Activated CD4-positive, alpha-beta T cell treated with anti-CD3 and anti-CD28 coated beads, Interleukin-2, amount 10 ng/mL, durations not matched to agents 24 days and 14 days (primary cell): ENCODE measurements around the gene C16orf74. TPM values are rescaled to one million over a fixed set of nuclear protein-coding genes. Genes with fewer than 3 reads are reported as not detected.

Experiments used
- DNase-seq: peaks from one replicate; pipeline ENCODE4 v3.0.0; 2022
- H3K27ac Mint-ChIP-seq: one replicate; pipeline ENCODE4 v1.8.0; 2022; ENCODE audit warnings: mild to moderate bottlenecking, mixed read lengths
- H3K27me3 Mint-ChIP-seq: one replicate; pipeline ENCODE4 v1.8.0; 2022; ENCODE audit warnings: mixed read lengths
- H3K36me3 Mint-ChIP-seq: one replicate; pipeline ENCODE4 v1.8.0; 2022; ENCODE audit warnings: low read depth, mild to moderate bottlenecking, mixed read lengths
- H3K4me1 Mint-ChIP-seq: one replicate; pipeline ENCODE4 v1.8.0; 2021; ENCODE audit warnings: mixed read lengths
- H3K4me3 Mint-ChIP-seq: one replicate; pipeline ENCODE4 v1.8.0; 2022; ENCODE audit warnings: mild to moderate bottlenecking, moderate library complexity, mixed read lengths
- H3K9me3 Mint-ChIP-seq: one replicate; pipeline ENCODE4 v1.8.0; 2021; ENCODE audit warnings: mixed read lengths
- intact Hi-C: fragments of 100-400 bp; cut with micrococcal nuclease; formaldehyde crosslinking; loops from one replicate; pipeline ENCODE4 v1.15.1; 2023
- total RNA-seq: library from RNA; stranded (reverse); gene quantifications from 2 replicates; pipeline ENCODE4 v1.2.3, GENCODE V29; 2022

Gene C16orf74
- total RNA-seq, 1 donor from 2014 or later = 0.19 TPM

DNA sequence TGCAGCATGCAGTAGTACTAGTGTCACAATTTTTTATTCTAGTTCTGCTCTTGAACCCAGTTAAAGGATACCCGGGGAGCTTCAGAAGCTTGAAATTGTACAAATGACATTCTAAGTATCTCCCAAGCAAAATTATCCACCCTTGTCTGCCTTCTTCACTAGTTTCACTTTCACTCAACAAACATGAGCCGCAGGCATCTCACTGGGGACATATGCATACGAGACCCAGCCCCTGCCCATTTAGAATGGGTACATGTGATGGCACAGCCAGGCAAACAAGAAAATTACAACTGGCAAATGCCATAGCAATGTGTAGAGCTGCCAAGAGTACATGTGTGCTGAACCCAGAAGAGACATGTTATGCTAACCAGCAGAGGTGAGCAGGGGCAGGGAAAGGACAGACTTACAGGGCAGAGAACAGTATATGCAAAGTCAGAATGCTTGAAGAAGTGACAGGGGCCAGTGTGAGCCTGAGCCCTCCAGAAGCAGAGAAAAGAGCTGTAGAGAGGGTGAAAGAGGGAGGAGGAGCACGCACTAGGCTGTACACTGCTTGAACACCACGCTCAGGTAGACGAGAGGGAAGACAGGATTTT, 70.4 kb downstream of the C16orf74 start:
- Mint-ChIP-seq H3K27me3 (no peaks in the 10 kb centered on the region), H3K4me3 (no peak overlapping the region), H3K27ac (peak overlapping the region; percentile 14), H3K36me3 (peaks cover 43% of the 10 kb centered on the region), H3K4me1 (peaks cover 20% of the 10 kb centered on the region), H3K9me3 (no peaks in the 10 kb centered on the region)
- intact Hi-C loops = no loop called here
- no peak for DNase-seq

DNA sequence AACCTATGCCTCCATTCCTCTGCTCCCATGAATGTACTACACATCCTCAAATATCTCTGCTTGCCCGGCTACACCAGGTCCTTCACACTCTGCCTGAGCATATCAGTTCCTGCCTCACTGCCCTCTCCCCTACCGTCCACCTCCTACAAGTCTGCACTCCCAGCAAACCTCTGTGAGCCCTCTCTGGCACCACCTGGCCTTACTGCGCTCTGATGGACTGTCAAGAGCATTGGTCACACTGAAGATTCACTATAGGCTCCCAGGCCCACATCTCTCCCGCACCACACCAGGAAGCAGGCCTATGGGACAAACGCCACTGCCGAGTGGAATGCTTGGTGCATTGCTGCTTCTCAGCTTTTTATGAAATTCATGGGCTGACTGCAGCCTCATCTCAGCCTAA, 71.0 kb downstream of the C16orf74 start:
- Mint-ChIP-seq H3K4me3 (no peak overlapping the region), H3K27me3 (no peaks in the 10 kb centered on the region), H3K27ac (peak overlapping the region; percentile 54), H3K36me3 (peaks cover 48% of the 10 kb centered on the region), H3K4me1 (peaks cover 24% of the 10 kb centered on the region), H3K9me3 (no peaks in the 10 kb centered on the region)
- DNase-seq = no peak
- intact Hi-C loops = no loop called here

DNA sequence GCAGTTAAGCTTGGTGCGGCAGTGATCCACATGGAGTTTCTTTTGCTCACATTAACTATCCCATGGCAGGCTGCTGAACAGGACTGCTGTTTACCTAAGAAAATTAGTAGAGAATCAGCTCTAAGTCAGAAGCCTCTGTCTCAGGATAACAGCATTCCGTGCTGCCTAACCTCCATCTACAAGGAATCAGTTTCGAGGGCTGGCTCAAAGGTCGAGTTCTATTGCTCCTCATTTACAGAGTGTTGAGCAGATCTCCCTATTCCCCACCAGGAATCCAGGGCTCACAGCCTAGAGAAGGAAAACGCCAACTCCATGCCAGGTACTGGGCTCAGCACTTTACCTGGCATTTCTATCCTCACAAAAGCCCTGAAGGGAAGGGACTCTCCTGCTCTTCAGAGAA, 72.1 kb downstream of the C16orf74 start:
- Mint-ChIP-seq H3K36me3 (peaks cover 53% of the 10 kb centered on the region), H3K27ac (no peak overlapping the region), H3K4me3 (no peak overlapping the region), H3K4me1 (peaks cover 26% of the 10 kb centered on the region), H3K9me3 (no peaks in the 10 kb centered on the region), H3K27me3 (no peaks in the 10 kb centered on the region)
- DNase-seq = no peak
- intact Hi-C loops = no loop called here

DNA sequence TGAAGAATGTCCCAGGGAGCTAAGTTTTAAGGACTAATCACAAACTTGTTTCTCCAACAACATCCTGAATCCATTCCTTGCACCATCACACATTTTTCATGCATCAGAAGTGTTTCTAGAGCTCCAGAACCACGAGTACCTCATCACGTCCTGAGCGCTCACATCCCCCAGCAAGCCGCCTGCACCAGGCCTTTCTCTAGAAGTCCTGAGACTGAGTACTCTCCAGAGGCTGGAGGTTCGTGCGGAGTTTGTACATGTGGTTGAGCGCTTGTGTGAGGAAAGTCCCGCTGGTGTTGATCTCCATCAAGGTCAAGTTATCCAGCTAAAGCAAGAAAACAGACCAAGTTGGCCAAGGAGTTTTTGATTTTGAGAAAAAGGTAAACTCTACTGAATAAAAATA, 72.9 kb downstream of the C16orf74 start:
- intact Hi-C loops = no loop called here
- Mint-ChIP-seq H3K4me1 (peaks cover 20% of the 10 kb centered on the region), H3K36me3 (peaks cover 45% of the 10 kb centered on the region), H3K4me3 (no peak overlapping the region), H3K9me3 (no peaks in the 10 kb centered on the region), H3K27ac (no peak overlapping the region), H3K27me3 (no peaks in the 10 kb centered on the region)
- DNase-seq = no peak

- no peaks in the 10 kb centered on the region for H3K27me3 Mint-ChIP-seq
- H3K4me1 Mint-ChIP-seq = peaks cover 19% of the 10 kb centered on the region
- no peak for DNase-seq
- no peaks in the 10 kb centered on the region for H3K9me3 Mint-ChIP-seq
- H3K36me3 Mint-ChIP-seq = peaks cover 47% of the 10 kb centered on the region
- intact Hi-C loops = no loop called here
- no peak overlapping the region for H3K4me3 Mint-ChIP-seq
- no peak overlapping the region for H3K27ac Mint-ChIP-seq
Observed at GRCh38 chr16:85677383-85677967, 73.4 kb downstream of the C16orf74 start.

DNA sequence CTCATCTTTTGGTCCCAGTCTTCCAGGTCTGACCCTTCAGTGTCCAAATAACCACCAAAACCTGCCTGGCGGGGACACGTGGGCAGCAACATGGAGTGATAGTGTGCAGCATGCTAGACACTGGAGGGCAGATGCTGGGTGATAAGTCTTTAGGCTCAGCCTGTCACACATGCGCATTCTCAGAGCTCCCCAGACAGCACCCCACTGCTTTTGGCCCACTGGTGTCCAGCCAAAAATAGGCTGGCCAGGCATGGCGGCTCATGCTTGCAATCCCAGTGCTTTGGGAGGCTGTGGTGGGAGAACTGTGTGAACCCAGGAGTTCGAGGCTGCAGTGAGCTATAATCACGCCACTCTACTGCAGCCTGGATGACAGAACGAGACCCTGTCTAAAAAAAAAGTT, 74.4 kb downstream of the C16orf74 start:
- intact Hi-C loops = no loop called here
- Mint-ChIP-seq H3K27ac (no peak overlapping the region), H3K9me3 (no peaks in the 10 kb centered on the region), H3K36me3 (peaks cover 53% of the 10 kb centered on the region), H3K27me3 (no peaks in the 10 kb centered on the region), H3K4me3 (no peak overlapping the region), H3K4me1 (peaks cover 19% of the 10 kb centered on the region)
- no peak for DNase-seq

DNA sequence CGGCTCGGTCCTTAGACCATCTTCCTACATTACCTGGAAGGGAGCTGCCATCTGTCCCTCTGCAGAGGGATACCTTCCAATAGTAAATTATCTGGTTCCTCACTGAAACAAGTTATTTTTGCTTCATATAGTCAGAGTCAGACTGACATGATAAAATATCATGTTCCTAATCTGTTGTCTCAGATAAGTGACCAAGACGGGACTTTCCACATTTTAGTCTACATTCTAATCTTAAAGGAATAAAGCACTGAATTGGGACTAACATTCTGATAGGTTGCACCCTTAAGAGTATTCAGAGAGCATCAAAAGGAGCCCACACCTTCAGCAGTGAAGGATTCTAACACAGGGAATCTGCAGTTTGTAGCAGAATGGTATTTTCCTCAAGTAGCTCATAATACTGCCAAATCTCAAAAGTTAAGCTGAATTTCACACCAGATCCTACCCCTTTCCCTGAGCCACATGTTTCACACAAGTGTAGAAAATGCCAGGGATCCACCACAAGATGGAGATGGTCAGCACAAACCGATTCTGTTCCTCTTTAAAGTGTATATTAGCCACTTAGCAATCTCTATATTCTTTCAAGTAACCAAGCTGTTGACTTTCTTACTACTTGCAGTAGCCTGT, 75.5 kb downstream of the C16orf74 start:
- Mint-ChIP-seq H3K27me3 (no peaks in the 10 kb centered on the region), H3K4me3 (no peak overlapping the region), H3K27ac (peak overlapping the region; percentile 11), H3K36me3 (peaks cover 51% of the 10 kb centered on the region), H3K4me1 (peaks cover 12% of the 10 kb centered on the region), H3K9me3 (no peaks in the 10 kb centered on the region)
- intact Hi-C loops = no loop called here
- no peak for DNase-seq

GRCh38 chr16:85674828-85675227, 76.1 kb downstream of the C16orf74 start:
- intact Hi-C loops = no loop called here
- no peaks in the 10 kb centered on the region for H3K27me3 Mint-ChIP-seq
- DNase-seq = no peak
- no peak overlapping the region for H3K4me3 Mint-ChIP-seq
- no peaks in the 10 kb centered on the region for H3K9me3 Mint-ChIP-seq
- H3K27ac Mint-ChIP-seq = peak overlapping the region; percentile 11
- peaks cover 11% of the 10 kb centered on the region for H3K4me1 Mint-ChIP-seq
- peaks cover 55% of the 10 kb centered on the region for H3K36me3 Mint-ChIP-seq

- DNase-seq = no peak
- Mint-ChIP-seq H3K27me3 (no peaks in the 10 kb centered on the region), H3K9me3 (no peaks in the 10 kb centered on the region), H3K27ac (no peak overlapping the region), H3K4me3 (no peak overlapping the region), H3K4me1 (peaks cover 9% of the 10 kb centered on the region), H3K36me3 (peaks cover 55% of the 10 kb centered on the region)
- intact Hi-C loops = no loop called here
Observed at GRCh38 chr16:85674418-85674755, 76.5 kb downstream of the C16orf74 start.

- peaks cover 54% of the 10 kb centered on the region for H3K36me3 Mint-ChIP-seq
- H3K4me1 Mint-ChIP-seq = peaks cover 9% of the 10 kb centered on the region
- DNase-seq = no peak
- intact Hi-C loops = no loop called here
- no peaks in the 10 kb centered on the region for H3K9me3 Mint-ChIP-seq
- H3K4me3 Mint-ChIP-seq = no peak overlapping the region
- no peak overlapping the region for H3K27ac Mint-ChIP-seq
- H3K27me3 Mint-ChIP-seq = no peaks in the 10 kb centered on the region
Observed at GRCh38 chr16:85673529-85674417, 77.1 kb downstream of the C16orf74 start.

- intact Hi-C loops = no loop called here
- no peak for DNase-seq
- peaks cover 57% of the 10 kb centered on the region for H3K36me3 Mint-ChIP-seq
- peak overlapping the region; percentile 25 for H3K27ac Mint-ChIP-seq
- H3K4me3 Mint-ChIP-seq = no peak overlapping the region
- H3K4me1 Mint-ChIP-seq = peaks cover 10% of the 10 kb centered on the region
- no peaks in the 10 kb centered on the region for H3K27me3 Mint-ChIP-seq
- no peaks in the 10 kb centered on the region for H3K9me3 Mint-ChIP-seq
Observed at GRCh38 chr16:85670840-85671239, 80.1 kb downstream of the C16orf74 start.

GRCh38 chr16:85668676-85669424, 82.0 kb downstream of the C16orf74 start:
- H3K27ac Mint-ChIP-seq = no peak overlapping the region

GRCh38 chr16:85667841-85668413, 83.0 kb downstream of the C16orf74 start:
- no peak for DNase-seq
- Mint-ChIP-seq H3K27me3 (no peaks in the 10 kb centered on the region), H3K36me3 (peaks cover 54% of the 10 kb centered on the region), H3K27ac (no peak overlapping the region), H3K4me1 (peaks cover 1% of the 10 kb centered on the region), H3K9me3 (no peaks in the 10 kb centered on the region), H3K4me3 (no peak overlapping the region)
- intact Hi-C loops = no loop called here

More at GRCh38 chr16:85668676-85669424, 82.0 kb downstream of the C16orf74 start:
- peaks cover 50% of the 10 kb centered on the region for H3K36me3 Mint-ChIP-seq
- H3K4me3 Mint-ChIP-seq = no peak overlapping the region
- no peaks in the 10 kb centered on the region for H3K27me3 Mint-ChIP-seq
- intact Hi-C loops = no loop called here
- no peaks in the 10 kb centered on the region for H3K9me3 Mint-ChIP-seq
- H3K4me1 Mint-ChIP-seq = peaks cover 1% of the 10 kb centered on the region
- DNase-seq = no peak
